Glomerular endothelial cell (primary cell): ENCODE measurements around the gene ABCG1. TPM values are rescaled to one million over a fixed set of nuclear protein-coding genes. Genes with fewer than 3 reads are reported as not detected.

Source experiments
- DNase-seq: peaks from one replicate; pipeline ENCODE4 v3.0.0-alpha.2; 2011; ENCODE audit warnings: low read depth, low spot score; ENCODE audit errors: extremely low read depth
- total RNA-seq: library from RNA; depleted of rRNA; stranded (reverse); fragments of >200 nt; gene quantifications from 2 replicates; pipeline ENCODE4 v1.2.3, GENCODE V29; 2015

The ABCG1 gene
- total RNA-seq, 1 donor from 2014 or later = 66.0 TPM

- DNase-seq = no peak
Measured at GRCh38 chr21:42302076-42302650, 83.2 kb downstream of the ABCG1 start.

GRCh38 chr21:42302794-42303193 is 83.9 kb downstream of the ABCG1 start:
- DNase-seq = no peak

- no peak for DNase-seq
Measured at GRCh38 chr21:42303443-42303842, 84.5 kb downstream of the ABCG1 start.

DNA sequence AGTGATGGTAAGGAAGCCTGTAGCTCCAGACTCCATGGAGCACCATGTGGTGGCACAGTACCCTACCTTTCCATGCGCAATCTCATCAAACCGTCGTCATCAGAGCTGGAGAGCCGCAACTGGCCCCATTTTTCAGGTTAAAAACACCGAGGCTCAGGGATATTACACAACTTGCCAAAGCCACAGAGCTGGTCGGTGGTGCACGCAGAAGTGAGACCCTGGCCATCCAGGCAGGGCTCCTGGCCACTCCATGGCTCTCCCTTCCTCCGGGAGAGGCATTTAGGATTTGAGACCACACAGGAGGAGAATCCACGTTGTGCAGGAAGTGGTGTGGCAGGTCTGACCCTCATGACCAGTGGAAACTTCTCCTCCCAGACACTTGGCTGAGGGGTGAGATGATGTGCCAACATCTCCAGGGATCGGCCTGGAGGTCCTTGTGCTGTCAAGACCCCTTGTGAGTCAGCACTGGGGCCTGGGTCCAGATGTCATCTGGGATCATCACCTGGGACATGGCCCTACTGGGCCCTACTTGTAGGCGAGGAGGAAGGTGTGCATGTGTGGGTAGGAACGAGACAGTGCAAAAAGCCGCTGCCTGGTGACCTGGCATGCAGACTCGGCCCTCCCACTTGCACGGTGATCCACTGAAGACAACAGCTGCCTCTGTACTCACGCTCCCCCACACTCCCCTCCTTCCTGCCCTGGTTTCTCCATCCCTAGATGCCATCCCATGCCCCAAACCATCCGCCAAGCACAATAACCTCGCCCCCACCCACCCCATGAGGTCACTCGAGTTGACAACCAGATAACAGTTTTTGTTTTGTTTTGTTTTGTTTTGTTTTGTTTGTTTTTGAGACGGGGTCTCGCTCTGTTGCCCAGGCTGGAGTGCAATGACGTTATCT is 85.9 kb downstream of the ABCG1 start:
- no peak for DNase-seq

- DNase-seq = no peak
Measured at GRCh38 chr21:42305707-42306147, 86.8 kb downstream of the ABCG1 start.

GRCh38 chr21:42306366-42307035 is 87.6 kb downstream of the ABCG1 start:
- no peak for DNase-seq

DNA sequence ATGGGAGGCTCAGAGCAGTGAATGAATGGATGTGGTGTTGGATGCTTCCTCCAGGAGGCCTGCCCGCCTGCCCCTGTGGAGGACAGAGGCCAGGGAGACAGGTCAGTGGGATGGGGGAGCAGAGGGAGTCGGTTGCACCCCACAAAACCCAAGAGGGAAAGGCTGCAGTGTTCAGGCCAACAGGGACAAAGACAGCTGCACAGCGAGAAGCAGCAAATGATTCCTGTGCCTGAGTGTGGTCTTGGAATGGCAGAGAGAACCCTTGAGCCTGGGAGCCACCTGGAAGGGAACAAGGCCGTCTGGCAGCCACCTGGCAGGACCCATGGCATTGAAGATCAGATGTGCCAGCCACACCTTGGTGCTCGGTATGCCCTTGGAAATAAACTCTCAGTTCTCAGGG is 88.2 kb downstream of the ABCG1 start:
- no peak for DNase-seq

- no peak for DNase-seq
Measured at GRCh38 chr21:42308161-42308913, 89.4 kb downstream of the ABCG1 start.

DNA sequence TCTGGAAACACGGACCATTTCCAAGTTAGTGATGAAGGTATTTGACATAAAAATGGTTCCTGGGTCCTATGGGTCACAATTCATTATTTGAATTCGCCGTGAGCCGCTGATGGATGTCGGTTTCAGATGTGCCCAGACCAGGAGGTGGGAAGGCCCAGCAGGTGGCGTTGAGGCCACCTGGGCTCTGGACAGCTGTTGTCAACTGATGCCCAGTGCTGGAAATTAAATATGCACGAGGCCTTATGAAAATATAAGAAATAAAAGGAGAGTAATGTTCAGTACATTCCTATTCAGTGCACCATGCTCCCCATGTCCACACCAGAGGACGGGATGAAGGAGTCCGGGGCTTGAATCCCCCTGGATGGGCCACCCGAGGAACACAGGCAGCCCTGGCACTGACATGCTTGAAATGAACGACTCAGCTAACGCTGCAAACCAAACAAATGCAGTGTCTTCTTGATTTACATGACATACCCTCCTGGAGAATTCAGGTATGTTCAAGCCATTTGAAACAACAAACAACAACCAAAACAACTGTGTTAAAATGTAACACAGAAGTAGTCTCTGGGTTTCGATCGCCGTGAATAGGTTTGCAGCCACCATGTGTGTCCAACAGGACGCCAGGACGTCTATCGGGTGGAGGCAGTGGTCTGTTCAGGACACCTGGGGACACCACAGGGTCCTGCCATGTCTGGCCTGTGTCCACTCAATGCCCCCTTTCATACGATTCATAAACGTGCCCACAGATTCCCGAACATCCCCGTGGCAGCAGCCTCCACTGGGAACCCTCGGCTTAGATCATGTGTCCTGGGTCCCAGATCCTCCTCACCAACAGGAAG is 90.2 kb downstream of the ABCG1 start:
- no peak for DNase-seq

DNA sequence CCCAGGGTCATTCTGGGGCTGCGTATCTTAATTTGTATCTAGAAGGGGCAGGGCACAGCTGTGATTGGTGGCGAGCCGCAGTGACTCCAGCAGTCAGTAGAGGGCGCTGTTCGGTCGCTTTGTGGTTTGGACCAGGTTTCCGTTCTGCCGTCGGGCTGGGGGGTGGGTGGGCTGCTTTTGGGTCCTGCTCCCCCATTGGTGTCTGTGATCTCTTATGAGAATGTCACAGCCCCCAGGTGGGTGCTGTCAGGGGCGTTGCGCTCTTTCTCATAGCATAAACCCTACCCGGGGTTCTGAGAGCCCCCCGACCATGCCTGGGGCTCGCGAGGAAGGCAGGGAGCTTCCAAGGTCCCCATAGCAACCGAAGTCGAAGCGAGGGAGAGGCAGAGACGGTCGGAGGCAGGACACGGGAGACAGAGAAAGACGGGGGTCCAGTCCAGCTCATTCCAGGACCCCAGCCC is 90.8 kb downstream of the ABCG1 start:
- peak; percentile 7 for DNase-seq

DNA sequence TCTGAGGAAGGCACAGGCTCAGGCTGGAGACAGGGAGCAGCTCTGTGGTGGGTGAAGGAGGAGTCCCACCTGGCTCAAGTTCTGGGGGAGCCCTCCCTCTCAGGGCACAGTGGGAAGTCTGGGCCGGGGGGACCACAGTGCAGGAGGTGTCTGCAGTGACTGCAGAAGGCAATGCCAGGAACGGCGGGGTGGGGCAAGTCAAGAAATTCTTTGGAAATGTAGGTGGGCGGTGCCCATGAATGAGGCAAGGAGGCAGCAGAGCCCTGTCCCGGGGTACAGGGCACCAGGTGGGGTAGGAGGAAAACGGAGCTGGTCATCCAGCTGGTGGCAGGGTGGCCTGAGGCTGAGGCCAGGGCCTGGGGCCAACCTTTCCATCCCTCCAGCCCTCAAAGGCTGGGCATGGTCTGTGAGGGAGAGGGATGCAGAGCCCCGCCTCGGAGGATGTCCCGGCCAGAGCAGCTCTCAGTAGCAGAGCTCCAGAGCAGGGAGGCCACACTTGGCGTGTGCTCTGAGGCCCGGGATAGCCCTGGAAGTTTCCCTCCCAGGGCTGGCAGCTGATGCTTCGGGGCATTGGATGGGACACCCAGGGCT is 91.6 kb downstream of the ABCG1 start:
- no peak for DNase-seq

- no peak for DNase-seq
Measured at GRCh38 chr21:42311160-42311559, 92.2 kb downstream of the ABCG1 start.

- no peak for DNase-seq
Measured at GRCh38 chr21:42311816-42312625, 93.1 kb downstream of the ABCG1 start.

DNA sequence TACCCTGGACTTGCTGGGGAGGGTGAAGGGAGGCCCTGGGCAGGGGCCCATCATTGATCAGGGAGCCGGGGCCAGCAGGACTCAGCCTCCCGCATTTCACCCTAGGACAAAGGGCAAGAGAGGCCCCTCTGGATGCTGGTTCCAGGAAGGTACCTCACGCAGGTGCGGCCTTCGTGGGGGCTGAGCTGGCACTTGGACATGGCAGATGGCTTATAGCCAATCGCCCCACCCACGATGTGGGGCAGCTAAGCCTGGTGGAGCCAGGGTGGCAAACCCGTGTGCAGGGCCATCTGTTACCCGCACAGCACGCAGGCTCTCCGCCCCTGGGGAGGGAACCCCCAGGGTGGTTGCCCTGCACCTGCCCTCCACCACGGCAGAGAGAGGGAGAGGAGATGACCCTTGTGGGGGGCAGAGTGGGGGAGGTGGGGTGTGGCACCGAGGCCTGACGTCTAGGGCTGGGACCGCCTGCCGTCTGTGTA is 93.7 kb downstream of the ABCG1 start:
- DNase-seq = no peak

GRCh38 chr21:42313501-42313969 is 94.6 kb downstream of the ABCG1 start:
- no peak for DNase-seq

DNA sequence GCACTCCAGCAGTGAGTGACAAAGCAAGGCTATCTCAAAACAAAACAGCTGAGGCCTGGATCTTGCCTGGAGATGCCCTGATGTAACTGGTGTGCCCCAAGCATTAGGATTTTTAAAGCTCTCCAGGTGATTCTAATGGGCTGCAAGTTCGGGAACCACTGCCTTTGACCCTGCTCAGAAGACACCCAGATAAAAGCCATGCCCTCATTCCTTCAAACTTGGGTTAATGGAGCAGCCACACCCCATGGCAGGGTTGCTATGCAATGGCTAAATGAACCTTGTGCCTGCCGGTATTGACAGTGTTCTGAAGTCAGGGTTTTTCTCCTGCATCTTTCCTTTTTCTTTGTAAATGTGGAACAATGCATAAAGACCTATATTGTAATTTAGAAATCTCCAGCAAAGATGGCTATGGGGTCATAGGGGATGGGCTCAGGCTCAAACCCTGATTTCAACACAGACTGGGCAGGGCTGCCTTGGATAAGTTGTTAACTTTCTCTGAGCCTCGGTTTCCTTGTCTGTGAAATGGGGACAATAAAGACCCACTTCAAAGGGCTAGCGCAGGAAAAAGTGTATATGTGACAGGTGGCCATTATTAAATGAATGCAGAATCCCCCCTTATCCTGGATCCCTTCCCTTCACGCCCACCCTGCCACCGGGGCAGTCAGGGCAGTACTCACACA is 95.8 kb downstream of the ABCG1 start:
- DNase-seq = no peak

DNA sequence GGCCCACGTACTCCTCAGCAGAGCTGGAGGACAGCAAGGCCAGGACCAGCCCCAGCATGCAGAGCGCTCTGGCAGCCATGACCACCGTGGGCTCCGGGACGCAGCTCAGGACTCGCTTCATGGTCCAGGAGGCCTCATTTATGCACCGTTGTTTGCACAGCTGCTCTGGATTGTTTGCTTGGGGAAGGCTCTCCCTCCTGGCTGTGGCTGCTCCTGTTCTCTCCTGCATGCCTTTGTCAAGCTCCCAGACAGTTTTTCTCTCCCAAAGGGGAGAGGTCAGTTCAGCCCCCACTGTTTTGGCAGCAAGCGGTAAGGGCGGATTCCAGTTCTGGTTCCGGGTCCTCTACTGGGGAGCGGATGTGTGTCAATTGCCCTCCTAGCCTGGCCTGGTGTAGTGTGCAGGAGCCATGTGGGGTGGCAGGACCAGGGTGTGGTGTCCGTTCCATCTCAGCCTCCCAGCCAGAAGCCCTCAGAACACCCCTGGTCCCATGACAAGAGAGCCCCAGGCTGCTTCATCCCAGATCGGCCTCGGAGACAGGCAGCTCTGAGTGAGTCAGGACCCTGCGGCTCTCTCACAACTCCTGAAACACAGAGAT is 96.5 kb downstream of the ABCG1 start, which contains the start of gene TFF3:
Gene TFF3 (minus strand): TSS at position 114 of the 596 bp plus-strand sequence. CDS start 35 bp downstream, at position 79.
- DNase-seq = no peak
